GM10266 (cell line): ENCODE measurements around the gene RTKN.
"Not testable (repeated sequence)": the region's sequence is repeated elsewhere in the genome, so short reads cannot be mapped to it uniquely, and the experiment has no call there.

Experiments
- DNase-seq: peaks from one replicate; pipeline ENCODE4 v3.0.0; 2012; ENCODE audit errors: extremely low spot score
- CTCF ChIP-seq: IDR thresholded peaks from 2 replicates; pipeline ENCODE4 v1.5.1; 2012; ENCODE audit warnings: mild to moderate bottlenecking, low read depth; ENCODE audit not compliant: control insufficient read depth, insufficient read depth; ENCODE audit errors: missing control alignments

The RTKN gene

DNA sequence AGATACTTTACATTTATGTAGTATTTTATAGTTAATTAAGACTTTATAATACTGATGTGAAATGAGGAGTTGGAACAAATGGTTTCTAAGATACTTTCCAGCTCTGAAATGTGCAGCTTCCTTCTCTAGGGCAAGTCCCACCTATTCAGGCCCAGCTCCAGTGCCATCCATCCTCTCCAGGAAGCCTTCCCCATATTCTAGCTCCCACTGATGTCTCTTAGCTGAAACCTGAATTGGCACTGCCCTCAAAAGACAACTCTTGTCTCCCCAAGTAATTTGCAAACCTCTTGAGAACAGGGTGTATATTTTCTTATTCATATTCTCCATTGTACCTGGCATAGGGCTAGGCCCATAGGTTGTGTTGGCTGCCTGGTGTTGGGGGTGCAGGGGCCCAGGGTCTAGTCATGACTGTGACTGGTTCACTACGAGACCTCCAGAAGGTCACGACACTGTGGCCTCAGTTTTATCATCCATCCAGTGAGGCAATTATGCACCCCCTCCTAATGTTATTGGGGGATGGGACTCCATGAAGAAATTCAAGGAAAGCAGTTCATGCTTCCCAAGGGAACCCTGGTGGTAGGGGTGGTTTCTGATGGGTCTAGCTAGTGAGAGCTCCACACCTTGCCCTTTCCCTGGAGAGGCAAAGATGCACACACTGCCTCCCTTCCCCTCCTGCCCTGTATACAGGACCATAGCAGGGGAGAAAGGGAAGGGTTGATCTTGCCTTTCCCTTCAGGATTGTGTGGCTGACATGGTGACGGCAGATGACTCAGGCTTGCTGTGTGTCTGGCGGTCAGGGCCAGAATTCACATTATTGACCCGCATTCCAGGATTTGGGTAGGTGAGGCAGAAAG, 17.4 kb downstream of the RTKN start:
- DNase-seq = no peak

DNA sequence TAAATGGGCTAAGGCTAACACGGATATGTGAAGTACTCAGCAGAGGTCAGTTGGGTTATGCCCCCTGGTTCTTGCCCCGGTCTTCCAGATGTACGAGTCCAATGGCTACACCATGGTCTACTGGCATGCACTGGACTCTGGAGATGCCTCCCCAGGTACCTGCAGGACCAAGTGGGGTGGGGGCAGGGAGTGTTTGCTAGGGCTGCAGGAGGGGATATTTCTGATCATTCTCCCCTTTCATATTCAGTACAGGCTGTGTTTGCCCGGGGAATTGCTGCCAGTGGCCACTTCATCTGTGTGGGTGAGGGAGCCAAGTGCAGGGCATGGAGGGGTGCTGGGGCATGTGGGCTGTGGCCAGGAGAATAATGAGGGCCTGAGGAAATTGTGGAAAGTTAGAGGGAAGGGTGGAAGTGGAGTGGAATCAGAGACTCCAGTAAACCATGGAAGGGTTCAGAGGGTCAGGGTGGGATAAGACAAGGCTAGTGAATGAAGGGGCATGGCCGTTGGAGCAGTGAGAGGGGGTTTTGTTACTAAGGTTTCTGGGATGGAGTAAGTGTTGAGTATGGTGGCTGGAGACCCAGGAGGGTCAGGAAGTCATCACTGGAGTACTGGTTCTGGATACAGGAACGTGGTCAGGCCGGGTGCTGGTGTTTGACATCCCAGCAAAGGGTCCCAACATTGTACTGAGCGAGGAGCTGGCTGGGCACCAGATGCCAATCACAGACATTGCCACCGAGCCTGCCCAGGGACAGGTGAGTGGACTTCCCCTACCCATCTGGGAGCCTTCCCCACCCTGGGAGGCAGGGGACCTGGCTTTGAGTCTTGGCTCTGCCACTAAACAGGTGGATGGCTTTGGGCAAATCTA, 18.3 kb downstream of the RTKN start:
- no peak for TF ChIP-seq CTCF
- no peak for DNase-seq

More for the DNA sequence above, 17.4 kb downstream of the RTKN start:
- TF ChIP-seq CTCF = no peak

- peak; percentile 98 for DNase-seq
- no peak for TF ChIP-seq CTCF
These were observed 20.4 kb downstream of the RTKN start, which contains the start of the genes C2orf81 and WDR54 for GRCh38 chr2:74421221-74421870. Gene C2orf81, minus strand, starts transcription at chr2:74421619. Its CDS starts 59 bp downstream, at chr2:74421560. Gene WDR54, plus strand, starts transcription at chr2:74421730. Its CDS starts 424 bp downstream, at chr2:74422154.

DNA sequence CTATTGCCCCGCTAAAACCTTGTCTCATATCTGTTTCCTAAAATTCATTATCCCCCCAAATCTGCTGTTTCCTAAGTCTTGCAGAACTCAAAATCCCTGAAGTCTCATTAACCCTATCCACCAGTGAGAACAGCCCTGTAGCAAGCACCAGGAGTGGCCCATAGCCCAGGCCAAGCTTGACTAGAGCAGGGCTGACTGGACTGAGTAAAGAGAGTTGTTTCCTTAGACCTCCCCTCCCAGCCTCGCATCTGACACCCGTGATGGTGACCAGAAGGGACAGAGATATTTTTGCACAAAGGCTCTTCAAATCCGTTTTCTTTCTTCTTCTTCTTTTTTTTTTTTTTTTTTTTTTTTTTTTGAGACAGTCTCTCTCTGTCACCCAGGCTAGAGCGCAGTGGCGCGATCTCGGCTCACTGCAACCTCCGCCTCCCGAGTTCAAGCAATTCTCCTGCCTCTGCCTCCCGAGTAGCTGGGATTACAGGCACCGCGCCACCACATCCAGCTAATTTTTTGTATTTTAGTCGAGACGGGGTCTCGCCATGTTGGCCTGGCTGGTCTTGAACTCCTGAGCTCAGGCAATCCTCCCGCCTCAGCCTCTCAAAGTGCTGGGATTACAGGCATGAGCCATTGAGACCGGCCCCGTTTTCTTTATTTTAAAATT, 21.2 kb downstream of the RTKN start:
- DNase-seq = not testable (repeated sequence)

DNA sequence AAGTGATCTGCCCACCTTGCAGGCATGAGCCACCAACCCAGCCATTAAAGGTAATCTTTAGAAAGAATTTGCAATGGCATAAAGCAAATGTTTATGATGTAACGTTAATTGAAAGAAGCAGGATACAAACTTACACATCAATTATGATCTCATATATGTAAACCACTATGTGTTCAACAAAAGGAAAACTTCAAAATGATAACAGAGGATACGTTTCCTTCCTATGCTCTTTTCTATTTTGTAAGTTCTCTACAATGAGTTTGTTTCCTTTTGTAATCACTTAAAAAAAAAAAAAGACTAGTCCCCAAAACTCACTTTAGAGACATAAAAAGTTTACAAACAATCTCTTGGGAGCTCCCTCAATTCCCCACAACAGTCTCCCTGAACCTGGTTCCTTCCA, 21.7 kb downstream of the RTKN start:
- DNase-seq = no peak
- TF ChIP-seq CTCF = no peak

- DNase-seq = no peak
- no peak for TF ChIP-seq CTCF
These were observed 22.4 kb downstream of the RTKN start for GRCh38 chr2:74419345-74419744.

GRCh38 chr2:74418312-74418711, 23.4 kb downstream of the RTKN start:
- no peak for TF ChIP-seq CTCF
- no peak for DNase-seq
